Ascending aorta (tissue), 2 donors: ENCODE data around the gene ZNF750. TPM values are rescaled to one million over a fixed set of nuclear protein-coding genes. Genes with fewer than 3 reads are reported as not detected.

Source experiments
- DNase-seq, 2 donors: peaks; one replicate each; pipeline ENCODE4 v3.0.0-alpha.2; 2019; ENCODE audit warnings: low spot score in 2 of 2
- H3K27ac ChIP-seq, 2 donors: fragments of 200-600 bp; sonication (generic); one replicate each; pipeline ENCODE4 v1.5.1; 2016 to 2017; ENCODE audit warnings: mild to moderate bottlenecking in 1 of 2
- H3K27me3 ChIP-seq: fragments of 200-600 bp; sonication (generic); one replicate; pipeline ENCODE4 v1.5.1; 2017
- H3K36me3 ChIP-seq, 2 donors: fragments of 200-600 bp; sonication (generic); one replicate each; pipeline ENCODE4 v1.5.1; 2016
- H3K4me1 ChIP-seq, 2 donors: fragments of 200-600 bp; sonication (generic); one replicate each; pipeline ENCODE4 v1.5.1; 2016 to 2017; ENCODE audit warnings: mild to moderate bottlenecking in 1 of 2
- H3K4me3 ChIP-seq, 2 donors: fragments of 200-600 bp; sonication (generic); one replicate each; pipeline ENCODE4 v1.5.1; 2016 to 2017; ENCODE audit warnings: mild to moderate bottlenecking in 1 of 2
- H3K9me3 ChIP-seq, 2 donors: fragments of 200-600 bp; sonication (generic); one replicate each; pipeline ENCODE4 v1.5.1; 2016
- intact Hi-C: fragments of 100-400 bp; cut with DNase I; formaldehyde crosslinking; loops from one replicate; pipeline ENCODE4 v1.15.1; 2023
- total RNA-seq: library from RNA; depleted of rRNA; stranded (reverse); fragments of >200 nt; gene quantifications from one replicate; pipeline ENCODE4 v1.1.0, GENCODE V29; 2016
- TF ChIP-seq, protein P1 (sequence below), 3 experiments: fragments of 200-600 bp in 2 of 3; fragments of 450-650 bp in 1 of 3; sonication (generic) in 2 of 3; IDR thresholded peaks; one replicate each; pipeline ENCODE4 v1.5.1; 2016 to 2019; ENCODE audit warnings: antibody characterized with exemption in 3 of 3, mild to moderate bottlenecking in 1 of 3, moderate library complexity in 1 of 3

ZNF750 gene
- total RNA-seq, 1 donor from 2014 or later = not detected

- intact Hi-C loops = no loop called here
- Histone ChIP-seq H3K4me3 (no peak overlapping the region), H3K36me3 (peaks cover 0 to 4% of the 10 kb centered on the region in 2 donors), H3K27ac (no peak overlapping the region), H3K9me3 (no peaks in the 10 kb centered on the region), H3K27me3 (no peaks in the 10 kb centered on the region), H3K4me1 (no peaks in the 10 kb centered on the region)
- TF ChIP-seq, protein P1, sequence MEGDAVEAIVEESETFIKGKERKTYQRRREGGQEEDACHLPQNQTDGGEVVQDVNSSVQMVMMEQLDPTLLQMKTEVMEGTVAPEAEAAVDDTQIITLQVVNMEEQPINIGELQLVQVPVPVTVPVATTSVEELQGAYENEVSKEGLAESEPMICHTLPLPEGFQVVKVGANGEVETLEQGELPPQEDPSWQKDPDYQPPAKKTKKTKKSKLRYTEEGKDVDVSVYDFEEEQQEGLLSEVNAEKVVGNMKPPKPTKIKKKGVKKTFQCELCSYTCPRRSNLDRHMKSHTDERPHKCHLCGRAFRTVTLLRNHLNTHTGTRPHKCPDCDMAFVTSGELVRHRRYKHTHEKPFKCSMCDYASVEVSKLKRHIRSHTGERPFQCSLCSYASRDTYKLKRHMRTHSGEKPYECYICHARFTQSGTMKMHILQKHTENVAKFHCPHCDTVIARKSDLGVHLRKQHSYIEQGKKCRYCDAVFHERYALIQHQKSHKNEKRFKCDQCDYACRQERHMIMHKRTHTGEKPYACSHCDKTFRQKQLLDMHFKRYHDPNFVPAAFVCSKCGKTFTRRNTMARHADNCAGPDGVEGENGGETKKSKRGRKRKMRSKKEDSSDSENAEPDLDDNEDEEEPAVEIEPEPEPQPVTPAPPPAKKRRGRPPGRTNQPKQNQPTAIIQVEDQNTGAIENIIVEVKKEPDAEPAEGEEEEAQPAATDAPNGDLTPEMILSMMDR (IDR thresholded peaks at IDR 0.05) = no peak
- no peak for DNase-seq
These were observed 43.7 kb upstream of the ZNF750 start for GRCh38 chr17:82883419-82884031.

DNA sequence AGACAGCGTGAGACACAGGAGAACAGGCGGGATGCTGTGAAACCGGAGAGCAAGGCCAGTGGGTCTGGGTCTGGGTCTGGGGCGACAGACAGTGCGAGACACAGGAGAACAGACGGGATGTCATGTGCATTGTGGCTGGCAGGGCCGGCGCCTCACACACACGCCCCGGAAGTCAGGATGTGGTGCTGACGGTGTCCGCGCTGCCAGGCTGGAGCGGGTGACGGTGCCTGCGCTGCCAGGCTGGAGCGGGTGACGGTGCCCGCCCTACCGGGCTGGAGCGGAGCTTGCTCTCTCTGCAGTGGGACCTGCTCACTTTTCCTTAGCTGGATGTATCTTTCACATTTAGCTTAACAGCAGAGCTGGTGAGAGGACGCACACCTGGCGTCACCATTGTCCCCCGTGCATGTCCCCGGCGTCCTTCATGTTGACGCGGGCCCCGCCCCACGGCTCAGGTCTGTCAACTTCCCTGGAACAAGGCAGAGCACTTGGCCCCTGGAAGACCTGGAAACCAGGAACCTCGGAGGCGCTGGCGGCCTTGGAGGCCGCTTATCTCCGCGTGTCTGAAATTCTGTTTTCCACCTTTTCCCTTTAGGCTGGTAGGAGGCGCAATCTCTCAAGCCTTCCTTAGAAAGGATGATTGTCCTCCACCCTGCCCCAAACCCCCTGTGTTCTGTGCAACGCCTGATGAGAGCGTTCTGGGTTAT lies 43.0 kb upstream of the ZNF750 start:
- H3K27me3 ChIP-seq = no peaks in the 10 kb centered on the region
- intact Hi-C loops = no loop called here
- TF ChIP-seq, protein P1 (IDR thresholded peaks at IDR 0.05) = no peak
- H3K36me3 ChIP-seq = peaks cover 0 to 4% of the 10 kb centered on the region in 2 donors
- peak in 1 of 2 donors; percentile 33 for DNase-seq
- no peaks in the 10 kb centered on the region for H3K4me1 ChIP-seq
- no peak overlapping the region for H3K4me3 ChIP-seq
- H3K27ac ChIP-seq = no peak overlapping the region
- H3K9me3 ChIP-seq = no peaks in the 10 kb centered on the region

DNA sequence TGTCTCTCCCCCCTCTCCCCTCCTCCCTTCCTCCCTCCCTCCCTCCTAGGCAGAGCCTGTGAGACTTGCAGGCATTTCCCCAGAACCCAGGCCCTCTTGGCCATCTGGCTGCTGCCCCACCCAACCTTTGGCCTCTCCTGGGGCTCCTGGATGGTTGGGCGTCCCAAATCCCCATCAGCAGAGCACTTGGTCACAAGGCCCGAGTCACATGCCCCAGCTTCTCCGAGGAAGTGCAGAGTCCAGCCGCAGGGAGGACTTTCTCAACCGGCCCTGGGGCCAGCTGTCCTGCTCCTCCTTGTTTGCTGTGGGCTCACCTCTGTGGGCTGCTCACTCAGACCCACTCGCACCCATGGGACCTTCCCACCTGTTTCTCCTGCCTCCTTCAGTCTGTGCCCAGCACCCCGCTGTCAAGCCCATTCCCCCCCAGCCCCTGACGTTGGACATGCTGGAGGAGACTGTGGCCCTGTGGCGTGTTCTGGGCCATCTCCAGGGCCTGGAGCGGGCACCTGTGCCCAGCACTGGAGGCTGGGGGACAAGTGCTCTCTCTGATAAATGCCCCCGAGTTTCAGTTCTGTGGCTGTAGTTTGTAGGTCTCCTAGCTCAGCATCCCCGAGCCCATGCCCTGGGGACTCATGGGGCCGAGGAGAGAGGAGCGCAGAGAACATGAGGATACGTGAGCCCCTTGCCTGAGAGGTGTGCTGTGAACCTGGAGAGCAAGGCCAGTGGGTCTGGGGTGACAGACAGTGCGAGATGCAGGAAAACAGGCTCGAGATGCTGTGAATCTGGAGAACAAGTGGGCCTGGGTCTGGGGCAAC lies 42.3 kb upstream of the ZNF750 start:
- no peak overlapping the region for H3K27ac ChIP-seq
- no peaks in the 10 kb centered on the region for H3K9me3 ChIP-seq
- peaks cover 0 to 2% of the 10 kb centered on the region in 2 donors for H3K4me1 ChIP-seq
- H3K27me3 ChIP-seq = no peaks in the 10 kb centered on the region
- intact Hi-C loops = no loop called here
- TF ChIP-seq, protein P1 (IDR thresholded peaks at IDR 0.05) = no peak
- H3K36me3 ChIP-seq = peaks cover 0 to 4% of the 10 kb centered on the region in 2 donors
- no peak for DNase-seq
- no peak overlapping the region for H3K4me3 ChIP-seq

- H3K4me3 ChIP-seq = no peak overlapping the region
- intact Hi-C loops = no loop called here
- H3K27me3 ChIP-seq = no peaks in the 10 kb centered on the region
- peaks cover 0 to 4% of the 10 kb centered on the region in 2 donors for H3K36me3 ChIP-seq
- TF ChIP-seq, protein P1 (IDR thresholded peaks at IDR 0.05) = no peak
- peaks cover 0 to 5% of the 10 kb centered on the region in 2 donors for H3K4me1 ChIP-seq
- DNase-seq = no peak
- H3K27ac ChIP-seq = no peak overlapping the region
- no peaks in the 10 kb centered on the region for H3K9me3 ChIP-seq
These were observed 41.6 kb upstream of the ZNF750 start for GRCh38 chr17:82881324-82881823.

- H3K27me3 ChIP-seq = no peaks in the 10 kb centered on the region
- no peak overlapping the region for H3K4me3 ChIP-seq
- no peaks in the 10 kb centered on the region for H3K9me3 ChIP-seq
- peaks cover 0 to 10% of the 10 kb centered on the region in 2 donors for H3K4me1 ChIP-seq
- no peak overlapping the region for H3K27ac ChIP-seq
- intact Hi-C loops = no loop called here
- DNase-seq = no peak
- peaks cover 0 to 4% of the 10 kb centered on the region in 2 donors for H3K36me3 ChIP-seq
- TF ChIP-seq, protein P1 (IDR thresholded peaks at IDR 0.05) = no peak
These were observed 41.0 kb upstream of the ZNF750 start for GRCh38 chr17:82880620-82881323.
